Stimulated activated CD8-positive, alpha-beta memory T cell treated with anti-CD3 and anti-CD28 coated beads, Interleukin-2, amount 100 ng/mL, for 48 hours (primary cell): ENCODE results near the gene TPBGL.

Experiments
- DNase-seq, 2 donors: peaks; one replicate each; pipeline ENCODE4 v3.0.0-alpha.2; 2020; ENCODE audit warnings: low read depth in 2 of 2

The TPBGL gene

DNA sequence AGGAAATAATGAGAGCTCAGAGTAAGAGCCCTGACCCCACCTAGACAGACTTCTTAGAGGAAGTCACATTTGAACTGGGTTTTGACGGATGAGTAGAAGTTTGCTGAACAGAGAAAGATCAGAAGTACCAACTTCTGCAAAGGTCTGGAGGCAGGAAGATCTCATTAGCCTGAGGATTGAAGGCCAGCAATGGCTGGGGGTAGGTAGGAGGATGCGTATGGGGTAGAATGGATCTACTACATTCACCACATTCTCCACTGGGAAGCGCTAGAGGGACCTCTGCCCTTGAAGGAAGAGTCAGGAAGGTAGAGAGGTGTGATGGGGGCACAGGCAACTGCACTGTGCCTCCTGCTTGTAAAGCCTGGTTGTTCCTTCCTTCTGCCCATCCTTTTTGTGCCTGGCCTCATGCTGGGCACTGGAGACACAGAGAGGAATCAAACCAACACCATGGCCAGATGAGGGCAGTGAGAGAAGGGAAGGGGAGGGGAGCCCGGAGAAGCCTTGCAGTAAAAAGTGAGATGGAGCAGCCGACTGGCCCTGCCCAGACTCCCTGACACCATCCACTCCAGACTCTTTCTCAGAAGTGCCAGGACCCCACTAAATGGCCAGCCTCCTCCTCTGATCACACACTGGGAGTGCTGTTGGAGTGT lies 4.9 kb downstream of the TPBGL start:
- DNase-seq = no peak

DNA sequence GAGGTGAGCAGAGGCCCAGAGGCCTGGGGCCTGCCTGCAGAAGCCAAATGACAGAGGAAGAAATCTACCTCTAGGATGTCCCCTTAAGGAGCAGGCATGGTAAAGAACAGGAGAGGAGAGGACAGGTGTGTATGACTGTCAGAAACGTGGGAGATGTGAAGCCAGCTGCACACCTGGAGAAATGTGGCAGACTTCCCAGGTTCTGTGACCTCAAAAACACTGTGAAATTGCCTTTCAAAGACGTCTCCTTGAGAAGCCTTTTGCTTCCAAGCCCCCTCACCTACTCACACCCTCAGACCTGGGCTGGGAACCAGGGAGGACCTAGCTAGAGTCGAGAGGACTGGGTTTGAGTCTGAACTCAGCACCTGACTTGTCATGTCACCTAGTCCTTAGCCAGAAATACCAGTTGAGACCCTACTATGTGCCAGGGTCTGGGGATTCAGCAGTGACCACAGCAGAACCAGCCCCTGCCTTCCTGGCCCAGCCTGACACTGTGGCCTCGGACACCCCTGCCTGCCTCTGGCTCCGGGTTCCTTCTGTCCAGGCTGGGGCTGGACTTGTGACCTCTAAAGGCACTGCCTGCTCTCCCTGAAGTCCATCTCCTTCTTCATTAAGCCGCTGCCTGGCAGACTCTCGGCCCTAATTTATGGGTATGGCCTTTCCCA lies 5.6 kb downstream of the TPBGL start:
- no peak for DNase-seq

DNA sequence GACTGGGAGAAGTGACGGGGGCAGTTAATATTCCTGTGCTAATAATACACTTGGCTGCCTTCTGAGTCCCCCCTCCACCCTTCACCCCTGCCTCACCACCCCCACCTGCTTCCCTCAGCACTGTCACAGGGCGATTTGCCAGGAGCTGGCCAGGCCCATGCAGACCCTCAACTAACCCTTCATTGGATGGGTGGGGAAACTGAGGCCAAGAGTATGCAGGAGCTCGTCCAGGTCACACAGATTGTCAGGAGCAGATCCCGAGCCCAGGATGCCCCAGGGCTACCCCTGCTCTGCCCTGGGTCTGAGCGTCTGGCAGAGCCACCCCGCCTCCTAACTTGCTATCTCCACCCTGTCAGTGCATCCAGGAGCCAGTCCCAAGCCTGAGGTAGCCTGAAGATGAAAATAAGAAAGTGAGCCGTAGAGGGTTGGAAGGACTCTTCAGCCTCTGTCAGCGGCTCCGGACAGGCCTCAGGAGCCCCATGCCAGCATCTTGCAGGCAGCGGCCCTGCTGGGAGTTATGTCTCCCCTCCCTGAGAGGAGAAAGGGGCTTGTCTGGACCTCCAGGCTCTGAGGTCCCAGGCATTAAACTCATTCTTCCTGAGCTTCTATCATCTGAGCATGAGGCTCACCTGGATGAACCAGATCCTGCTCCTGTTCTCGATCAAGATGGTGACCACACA lies 6.2 kb downstream of the TPBGL start:
- DNase-seq = no peak

DNA sequence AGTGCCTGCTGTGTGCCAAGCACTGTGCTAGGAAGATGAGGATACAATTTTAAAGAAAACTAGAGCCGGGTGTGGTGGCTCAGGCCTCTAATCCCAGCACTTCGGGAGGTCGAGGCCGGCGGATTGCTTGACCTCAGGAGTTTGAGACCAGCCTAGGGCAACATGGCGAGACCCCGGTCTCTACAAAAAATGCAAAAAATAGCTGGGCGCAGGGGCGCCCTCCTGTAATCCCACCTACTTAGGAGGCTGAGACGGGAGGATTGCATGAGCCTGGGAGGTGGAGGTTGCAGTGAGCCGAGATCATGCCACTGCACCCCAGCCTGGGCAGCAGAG lies 8.3 kb downstream of the TPBGL start:
- no peak for DNase-seq

DNA sequence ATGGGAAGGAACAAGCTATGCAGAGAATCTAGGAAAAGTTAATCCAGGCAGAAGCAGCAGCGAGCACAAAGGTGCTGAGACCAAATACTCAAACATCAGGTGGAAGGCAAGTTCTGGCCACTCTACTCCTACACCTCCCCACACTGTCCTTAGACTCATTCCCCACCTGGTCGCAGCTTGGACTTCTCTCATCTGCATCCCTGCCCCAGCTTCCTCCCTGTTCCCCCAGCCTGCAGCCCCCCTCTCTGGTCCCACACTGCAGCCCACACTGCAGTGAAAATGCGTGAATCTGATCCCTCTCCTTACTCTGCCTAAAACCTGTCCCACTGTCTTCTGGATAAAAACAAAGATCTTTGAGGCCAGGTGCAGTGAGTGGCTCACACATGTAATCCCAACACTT lies 9.1 kb downstream of the TPBGL start:
- DNase-seq = no peak

DNA sequence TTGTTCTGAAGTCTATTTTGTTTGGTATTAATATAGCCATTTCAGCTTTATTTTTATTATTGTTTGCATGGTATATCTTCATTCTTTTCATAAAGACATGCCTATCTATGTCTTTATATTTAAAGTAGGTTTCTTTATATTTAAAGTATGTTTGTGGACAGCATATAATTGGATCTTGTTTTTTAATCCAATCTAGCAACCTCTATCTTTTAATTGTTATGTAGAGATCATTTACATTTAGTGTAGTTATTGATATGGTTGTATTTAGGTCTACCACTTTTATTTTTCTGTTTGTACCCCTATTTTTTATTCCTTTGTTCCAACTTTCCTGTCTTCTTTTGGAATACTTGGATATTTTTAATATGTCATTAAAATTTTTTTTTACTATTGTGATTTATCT lies 13.8 kb downstream of the TPBGL start:
- no peak for DNase-seq

DNA sequence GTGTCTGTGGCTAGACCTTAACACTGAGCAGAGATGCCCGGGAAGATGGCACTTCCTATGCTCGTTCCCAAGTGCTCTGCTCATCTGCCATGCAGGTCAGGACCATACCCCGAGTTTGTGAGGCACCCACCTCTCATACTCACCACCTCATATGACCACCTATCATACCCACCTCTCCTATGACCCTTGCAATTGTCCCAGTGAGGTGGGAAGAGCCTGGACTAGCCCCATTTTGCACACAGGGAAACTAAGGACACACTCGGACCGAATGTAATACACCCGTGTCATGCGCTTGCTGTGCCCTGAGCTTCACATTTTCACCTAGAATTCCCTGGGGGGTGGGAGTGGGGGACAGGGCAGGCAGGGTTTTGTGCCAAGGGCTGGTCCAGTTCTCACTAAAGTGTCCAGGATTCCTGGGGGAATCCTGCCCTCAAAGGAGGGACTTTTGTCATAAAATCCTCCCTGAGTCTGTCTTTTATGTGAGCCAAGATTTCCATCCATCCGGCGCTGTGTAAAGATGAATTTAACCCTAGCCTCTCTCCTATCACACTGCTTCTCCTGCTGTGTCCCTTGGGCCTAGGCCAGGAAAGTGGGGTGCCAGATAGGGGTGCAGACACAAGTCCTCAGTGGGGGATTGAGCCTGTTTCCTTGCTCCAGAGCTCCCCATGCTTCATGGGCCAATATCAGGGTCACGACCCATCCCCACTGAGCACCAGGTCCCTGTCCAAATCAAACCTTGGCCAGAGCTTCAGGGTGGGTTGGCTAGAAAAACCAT lies 20.0 kb downstream of the TPBGL start:
- DNase-seq = no peak

DNA sequence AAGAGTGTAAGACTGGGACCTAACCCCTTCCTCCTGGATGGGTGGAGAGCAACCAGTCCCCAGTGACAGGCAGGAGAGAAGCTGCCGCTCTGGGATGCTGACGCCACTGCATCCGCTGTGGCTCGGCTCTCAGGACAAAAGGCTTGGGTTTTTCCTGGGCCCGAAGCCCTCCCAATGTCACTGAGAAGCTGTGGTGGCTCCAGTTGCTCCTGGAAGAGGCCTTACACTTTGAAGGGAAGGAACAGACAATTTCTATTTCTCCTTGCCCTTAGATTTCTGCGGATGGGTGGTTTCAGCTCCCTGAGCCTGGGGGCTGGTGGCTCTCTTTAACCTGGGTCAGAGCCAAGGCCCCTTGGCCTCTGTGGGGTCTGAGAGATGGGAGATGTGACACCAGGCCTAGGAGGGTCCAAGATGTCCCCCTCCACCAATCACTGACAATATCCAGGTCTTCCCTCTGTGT lies 21.4 kb downstream of the TPBGL start:
- no peak for DNase-seq

DNA sequence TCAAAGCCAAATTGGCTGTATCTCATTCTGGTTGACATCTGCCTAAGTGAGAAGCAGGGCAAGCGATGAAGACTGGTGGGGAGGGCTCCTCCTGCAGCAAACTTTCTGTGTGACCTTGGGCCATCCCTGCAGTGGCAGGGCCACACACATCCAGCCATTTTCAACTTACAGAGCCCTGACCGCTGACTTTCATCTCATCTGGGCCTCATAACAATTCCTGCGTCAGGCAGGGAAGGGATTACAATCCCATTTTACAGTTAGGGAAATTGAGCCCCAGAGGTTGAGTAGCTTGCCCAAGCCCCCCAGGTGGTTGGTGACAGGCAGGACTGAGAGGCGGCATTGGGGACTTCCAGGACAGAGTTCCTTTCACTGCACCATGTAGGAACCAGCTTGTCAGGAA lies 21.9 kb downstream of the TPBGL start:
- DNase-seq = no peak

DNA sequence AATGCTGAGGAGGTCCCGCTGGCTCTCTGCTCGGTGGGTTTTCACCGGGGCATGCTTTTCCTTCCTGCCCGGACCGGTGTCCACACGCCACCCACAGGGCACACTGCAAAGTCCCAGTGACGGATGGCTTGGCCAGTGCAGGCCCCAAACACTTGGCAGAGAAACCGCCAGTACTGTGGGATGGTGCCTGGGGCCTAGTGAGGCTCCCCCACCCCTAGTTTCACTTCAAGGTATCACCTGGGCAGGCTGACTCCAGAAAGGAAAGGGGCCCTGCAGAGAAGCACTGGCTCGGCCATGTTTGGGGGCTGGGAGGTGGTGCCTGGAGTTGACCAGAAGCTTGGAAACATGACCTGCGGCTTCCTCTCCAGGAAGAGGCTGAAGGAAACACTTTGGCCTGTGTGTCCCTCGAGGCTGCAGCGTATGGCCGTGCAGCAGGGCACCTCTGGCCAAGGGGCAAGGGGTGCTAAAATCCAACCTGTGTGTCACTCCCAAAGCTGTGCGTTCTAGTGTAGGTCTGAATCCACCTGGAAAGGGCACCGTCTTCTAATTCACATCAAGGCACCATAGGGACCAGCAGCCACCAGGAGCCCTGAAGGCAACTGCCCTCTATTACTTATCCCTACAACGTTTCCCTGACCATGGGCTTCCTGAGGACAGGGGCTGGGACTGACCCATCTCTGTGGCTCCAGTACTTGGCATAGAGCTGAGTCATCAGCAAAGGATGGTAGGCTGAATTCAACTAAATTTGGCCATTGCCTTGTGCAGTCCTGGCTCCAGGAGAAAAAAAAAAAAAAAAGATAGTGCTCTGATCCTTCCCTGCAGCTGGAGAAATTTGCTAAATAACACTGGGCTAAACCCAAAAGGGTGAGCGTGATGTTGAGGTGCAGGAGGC lies 22.6 kb downstream of the TPBGL start:
- DNase-seq = no peak

DNA sequence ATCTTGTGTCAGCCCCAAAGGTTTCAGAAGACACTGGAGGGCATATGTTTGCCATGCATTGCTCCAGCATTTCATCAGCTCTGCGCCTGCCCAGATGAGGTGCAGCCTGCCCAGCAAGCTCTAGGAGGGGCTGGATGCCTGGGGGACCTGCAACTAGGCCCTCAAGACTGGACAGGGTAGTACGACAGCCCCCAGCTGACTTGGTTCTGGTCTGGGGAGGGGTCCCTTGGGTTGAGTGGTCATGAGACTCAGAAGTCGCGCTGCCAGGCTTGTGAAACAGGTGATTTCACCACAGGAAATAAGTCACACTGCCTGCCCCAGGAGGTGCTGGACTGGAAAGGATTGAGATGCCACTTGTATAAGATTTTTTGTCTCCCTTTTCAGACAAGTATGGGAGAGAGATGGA lies 23.4 kb downstream of the TPBGL start:
- no peak for DNase-seq

DNA sequence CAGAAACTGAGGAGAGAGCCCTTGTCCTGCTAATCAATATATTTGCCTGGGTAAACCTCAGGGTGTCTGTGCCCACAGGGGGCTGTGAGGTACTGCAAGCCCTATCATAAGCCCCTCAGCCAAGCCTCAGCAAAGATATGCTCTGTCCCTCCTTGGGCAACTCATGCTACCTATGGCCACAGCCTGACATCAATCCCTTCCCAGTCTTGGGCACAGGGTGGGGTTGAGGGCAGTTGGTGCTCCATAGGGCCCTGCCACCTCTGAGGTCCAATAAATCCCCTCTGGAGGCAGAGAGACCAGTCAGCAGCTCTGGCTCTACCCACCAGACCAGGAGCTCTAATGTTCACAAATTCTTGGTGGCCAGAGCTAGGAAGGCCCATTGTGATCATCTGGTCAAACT lies 23.8 kb downstream of the TPBGL start:
- DNase-seq = no peak

DNA sequence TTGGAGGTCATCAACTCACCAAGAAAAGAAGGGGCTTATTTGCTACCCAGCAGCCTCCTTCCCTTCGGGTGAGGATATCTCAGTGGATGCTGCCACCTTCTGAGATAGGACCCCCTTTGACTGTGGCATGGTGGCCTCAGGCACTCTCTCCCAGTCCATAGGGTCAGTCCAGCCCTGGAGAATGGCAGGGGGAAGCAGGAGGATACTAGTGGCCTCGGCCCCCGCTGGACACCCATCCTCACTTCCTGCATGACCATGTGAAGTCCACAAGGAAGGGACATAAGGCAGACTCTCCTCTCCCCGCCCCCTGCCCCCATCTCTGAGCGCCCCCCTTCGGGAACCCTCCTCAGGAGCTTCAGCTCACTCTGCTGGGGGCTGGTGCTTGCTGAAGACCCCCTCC lies 24.4 kb downstream of the TPBGL start:
- no peak for DNase-seq

DNA sequence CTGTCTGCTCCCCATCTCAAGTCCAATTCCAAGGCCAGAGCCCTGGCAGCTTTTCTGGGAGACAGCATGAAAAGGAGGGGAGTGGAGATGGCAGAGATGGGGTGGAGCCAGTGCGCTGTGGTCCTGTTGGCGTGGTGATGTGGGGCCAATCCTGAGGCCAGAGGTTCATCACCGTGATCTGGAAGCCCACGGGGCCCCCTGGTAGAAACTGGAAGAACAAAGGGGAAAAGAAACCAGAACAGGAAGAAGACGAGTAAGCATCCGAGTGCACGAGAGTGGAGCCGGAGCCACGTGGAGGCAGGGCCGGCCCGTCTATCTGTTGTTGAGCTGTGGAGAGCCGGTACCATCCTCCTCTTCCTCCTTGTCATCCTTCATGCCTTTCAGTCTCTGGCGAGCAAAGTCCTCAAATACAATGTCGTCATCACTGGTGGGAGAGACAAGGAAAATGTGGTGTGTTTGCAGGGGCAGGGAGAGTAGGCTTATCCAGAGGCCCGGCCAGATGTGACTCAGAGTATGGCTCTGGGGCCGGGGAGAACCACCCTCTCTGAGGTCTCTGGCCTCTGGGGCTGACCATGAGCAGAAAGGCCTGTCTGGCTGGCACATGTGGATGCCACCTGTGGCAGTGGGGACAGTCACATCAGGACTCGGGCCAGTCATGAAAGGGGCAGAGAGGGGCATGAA lies 25.4 kb downstream of the TPBGL start:
- DNase-seq = no peak

DNA sequence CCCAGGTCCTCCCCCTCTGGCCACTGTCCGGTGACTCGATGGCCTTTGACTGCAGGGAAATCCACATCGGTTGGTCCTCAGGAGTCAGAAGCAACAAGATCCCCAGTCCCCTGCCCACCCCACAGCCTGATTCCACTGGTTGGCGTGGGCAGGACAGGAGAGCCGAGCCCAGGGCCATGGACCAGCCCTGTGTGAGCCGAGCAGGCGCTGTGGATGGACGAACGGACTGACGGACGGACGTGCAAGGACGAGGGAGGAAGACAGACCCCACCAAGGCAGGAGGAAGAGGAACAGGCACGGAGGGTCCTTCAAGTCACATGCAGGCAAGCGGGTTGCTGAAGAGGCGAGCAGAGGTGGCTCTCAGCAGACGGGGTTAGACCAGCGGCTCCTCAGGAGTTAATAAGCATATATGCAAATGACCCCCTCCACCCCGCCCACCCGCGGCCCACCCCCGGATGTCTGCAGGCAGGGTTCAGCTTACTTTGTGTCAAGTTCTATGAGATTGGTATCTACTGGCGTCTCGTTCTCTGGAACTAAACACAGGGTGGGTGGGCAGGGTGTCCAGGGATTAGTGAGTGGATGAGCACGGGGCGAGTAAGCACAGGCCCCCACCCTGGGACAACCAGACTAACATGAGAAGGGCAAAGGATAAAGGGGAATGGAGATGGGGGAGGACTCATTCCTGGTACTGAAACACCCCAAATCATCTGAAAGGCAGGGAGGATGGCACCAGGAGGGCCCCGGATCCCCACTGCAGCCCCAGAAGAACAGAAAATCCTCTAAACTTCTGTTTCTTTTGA lies 26.8 kb downstream of the TPBGL start:
- no peak for DNase-seq

DNA sequence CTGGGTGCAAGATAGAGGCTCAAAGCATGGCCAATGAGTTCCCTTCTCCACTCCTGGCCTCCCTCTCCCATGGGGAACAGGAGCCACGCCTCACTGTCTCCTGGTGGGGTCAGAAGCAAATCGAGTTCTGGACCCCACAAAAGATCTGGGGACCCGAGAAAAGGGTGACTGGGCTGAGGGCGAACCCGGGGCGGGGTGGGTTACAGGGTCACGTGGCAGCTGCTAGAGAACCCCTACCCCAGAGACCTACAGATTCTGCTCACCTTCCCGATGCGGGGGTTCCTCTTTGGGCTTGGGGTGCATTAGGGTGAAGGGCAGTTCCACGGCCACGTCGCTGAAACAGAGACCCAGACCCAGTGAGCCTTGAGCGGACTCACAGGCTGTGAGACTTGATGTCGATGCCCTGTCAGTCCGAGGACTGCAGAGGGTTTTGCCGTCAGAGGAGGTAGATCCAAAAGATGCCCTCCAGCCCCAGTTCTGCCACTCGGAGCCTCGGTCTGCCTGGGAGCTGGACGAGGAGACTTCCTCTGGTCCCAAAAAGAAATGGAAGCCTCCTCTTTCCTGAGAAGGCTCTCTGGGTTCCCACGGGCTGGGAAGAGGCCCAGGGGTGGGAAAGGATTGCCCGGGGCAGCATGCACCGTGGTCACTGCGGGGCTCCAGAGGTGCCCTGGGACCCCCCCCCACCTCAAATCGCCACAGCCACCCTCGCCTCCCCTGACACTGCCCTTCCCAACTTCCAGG lies 28.2 kb downstream of the TPBGL start:
- DNase-seq = no peak

DNA sequence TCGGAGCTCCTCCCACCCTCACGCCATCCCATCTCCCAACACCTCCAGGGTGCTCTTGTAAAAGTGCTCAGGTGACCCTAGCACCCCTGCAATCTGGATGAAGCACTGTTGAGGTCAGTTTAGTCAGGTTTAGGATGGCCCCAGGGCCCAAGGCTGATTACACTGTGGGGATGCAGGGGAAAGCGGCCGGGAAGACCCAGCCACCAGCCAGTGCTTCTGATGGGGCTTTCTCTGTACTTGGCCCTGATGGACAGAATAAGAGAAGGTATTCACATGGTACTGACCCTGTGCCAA lies 28.7 kb downstream of the TPBGL start:
- DNase-seq = no peak

DNA sequence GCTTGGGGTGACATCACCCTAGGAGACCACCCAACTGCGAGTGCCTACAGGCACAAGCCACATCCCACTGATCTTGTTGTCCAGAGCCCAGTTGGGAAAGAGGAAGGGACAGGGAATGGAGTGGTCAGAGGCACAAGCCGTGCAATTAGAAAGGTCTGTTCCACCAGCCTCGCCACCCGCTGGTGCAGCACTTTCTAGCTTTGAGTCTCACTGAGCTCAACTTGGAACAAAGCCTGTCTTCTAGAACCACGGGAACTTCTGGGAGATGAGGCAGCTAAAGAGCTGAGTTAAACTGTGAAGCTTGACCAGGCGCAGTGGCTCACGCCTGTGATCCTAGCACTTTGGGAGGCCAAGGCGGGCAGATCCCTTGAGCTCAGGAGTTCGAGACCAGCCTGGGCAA lies 29.3 kb downstream of the TPBGL start:
- no peak for DNase-seq

DNA sequence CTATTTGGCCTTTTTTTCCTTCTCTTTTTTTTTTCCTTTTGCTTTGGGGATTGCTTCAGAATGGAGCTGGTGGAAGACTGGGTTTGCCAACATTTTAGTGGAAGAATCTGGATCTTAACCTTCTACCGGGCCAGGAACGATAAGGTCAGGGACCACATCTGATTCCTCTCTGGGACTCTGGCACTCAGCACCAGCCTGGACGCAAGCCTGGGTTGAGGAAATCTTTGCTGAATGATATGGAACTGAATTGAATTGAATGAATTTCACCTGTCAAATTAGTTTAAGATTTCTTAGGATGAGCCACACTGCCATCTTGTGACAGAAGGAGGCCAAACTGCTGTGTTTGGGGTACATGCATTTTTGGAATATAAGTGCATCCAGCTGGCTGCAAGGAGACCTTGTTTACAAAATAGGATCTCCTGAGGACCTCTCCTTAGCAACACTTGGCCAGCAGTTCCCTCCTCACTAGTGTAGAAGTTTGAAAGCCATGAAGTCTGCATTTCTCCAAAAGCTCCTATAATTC lies 30.4 kb downstream of the TPBGL start:
- no peak for DNase-seq
